HuH-7.5 (cell line): ENCODE measurements around the gene MBD3L5.
A peak's percentile ranks its signal among the peaks of the same experiment; 100 is the strongest.
"Not testable (repeated sequence)": the region's sequence is repeated elsewhere in the genome, so short reads cannot be mapped to it uniquely, and the experiment has no call there.

Experiments used
- DNase-seq: peaks from one replicate; pipeline ENCODE4 v3.0.0; 2011; ENCODE audit warnings: low spot score

Gene MBD3L5

GRCh38 chr19:7030278-7030677 is at the start of gene MBD3L5:
MBD3L5 (plus strand) TSS chr19:7030578; CDS start chr19:7030612, 34 bp downstream.
- DNase-seq: not testable (repeated sequence)

GRCh38 chr19:6983448-6983847 is 46.9 kb upstream of the MBD3L5 start:
- DNase-seq: no peak

- no peak for DNase-seq
These were observed 42.5 kb upstream of the MBD3L5 start for GRCh38 chr19:6987850-6988249.

GRCh38 chr19:6988257-6988656 is 42.1 kb upstream of the MBD3L5 start:
- no peak for DNase-seq

GRCh38 chr19:6995054-6995453 is 35.3 kb upstream of the MBD3L5 start:
- no peak for DNase-seq

GRCh38 chr19:6996810-6997209 is 33.6 kb upstream of the MBD3L5 start:
- no peak for DNase-seq

- no peak for DNase-seq
These were observed 32.5 kb upstream of the MBD3L5 start for GRCh38 chr19:6997679-6998445.

- no peak for DNase-seq
These were observed 30.4 kb upstream of the MBD3L5 start for GRCh38 chr19:6999933-7000332.

GRCh38 chr19:7000333-7000732 is 30.0 kb upstream of the MBD3L5 start:
- DNase-seq: no peak

- no peak for DNase-seq
These were observed 29.6 kb upstream of the MBD3L5 start for GRCh38 chr19:7000816-7001215.

- peak; percentile 58 for DNase-seq
These were observed 26.0 kb upstream of the MBD3L5 start for GRCh38 chr19:7004313-7004931.

- DNase-seq: no peak
These were observed 24.2 kb upstream of the MBD3L5 start for GRCh38 chr19:7006135-7006704.

- no peak for DNase-seq
These were observed 22.5 kb upstream of the MBD3L5 start for GRCh38 chr19:7007859-7008258.

GRCh38 chr19:7010722-7011593 is 19.4 kb upstream of the MBD3L5 start:
- DNase-seq: no peak

GRCh38 chr19:7013678-7014077 is 16.7 kb upstream of the MBD3L5 start:
- no peak for DNase-seq

- no peak for DNase-seq
These were observed 11.6 kb upstream of the MBD3L5 start for GRCh38 chr19:7018828-7019227.

- not testable (repeated sequence) for DNase-seq
These were observed 9.0 kb upstream of the MBD3L5 start, which contains the start of gene MBD3L2B for GRCh38 chr19:7021331-7021730. MBD3L2B (minus strand) TSS chr19:7021431; CDS start chr19:7021397, 34 bp downstream.

GRCh38 chr19:7028790-7029189 is 1.6 kb upstream of the MBD3L5 start:
- DNase-seq: not testable (repeated sequence)

- not testable (repeated sequence) for DNase-seq
These were observed 9.7 kb downstream of the MBD3L5 start, which contains the start of gene MBD3L4 for GRCh38 chr19:7040079-7040478. MBD3L4 (minus strand) TSS chr19:7040179; CDS start chr19:7040144, 35 bp downstream.

GRCh38 chr19:7041563-7041962 is 11.2 kb downstream of the MBD3L5 start:
- not testable (repeated sequence) for DNase-seq

GRCh38 chr19:7049021-7049420 is 18.6 kb downstream of the MBD3L5 start, which contains the start of gene MBD3L2:
MBD3L2 (plus strand) TSS chr19:7049321; CDS start chr19:7049374, 53 bp downstream.
- not testable (repeated sequence) for DNase-seq

- DNase-seq: not testable (repeated sequence)
These were observed 21.0 kb downstream of the MBD3L5 start for GRCh38 chr19:7051421-7051820.
